ENCODE data around the gene PMM1.

The PMM1 gene

GRCh38 chr22:41598891-41599635, 9.4 kb upstream of the PMM1 start:
- Histone ChIP-seq H3K4me1 (ENCODE audit: low read length) (no peaks in the 10 kb centered on the region), H3K4me3 (ENCODE audit: low read length) (no peak overlapping the region), H3K9me2 (replicated peaks; ENCODE audit: insufficient read depth, low read length) (no peaks in the 10 kb centered on the region), H3K27ac (ENCODE audit: low read length) (no peak overlapping the region), H3K4me2 (ENCODE audit: low read depth, low read length) (no peak overlapping the region), H3K36me3 (replicated peaks; ENCODE audit: insufficient read depth, low read length) (no peaks in the 10 kb centered on the region), H3K27me3 (replicated peaks; ENCODE audit: insufficient read depth, low read length) (no peaks in the 10 kb centered on the region), H2AFZ (ENCODE audit: low read length) (no peak overlapping the region), H3K9me3 (replicated peaks; ENCODE audit: insufficient read depth, low read length) (no peaks in the 10 kb centered on the region), H3K79me2 (ENCODE audit: low read length) (no peaks in the 10 kb centered on the region), H3F3A (ENCODE audit: insufficient read depth, low read length) (no peaks in the 10 kb centered on the region), H4K20me1 (ENCODE audit: insufficient read depth, low read length) (no peaks in the 10 kb centered on the region), H3K9ac (ENCODE audit: low read length) (no peak overlapping the region)
- TF ChIP-seq EZH2 (optimal IDR thresholded peaks at IDR 0.05; ENCODE audit: low read depth, low read length), result no peak
- TF ChIP-seq EZH2phosphoT487 (IDR thresholded peaks at IDR 0.05; ENCODE audit: low read length), result no peak
- TF ChIP-seq, protein P1, sequence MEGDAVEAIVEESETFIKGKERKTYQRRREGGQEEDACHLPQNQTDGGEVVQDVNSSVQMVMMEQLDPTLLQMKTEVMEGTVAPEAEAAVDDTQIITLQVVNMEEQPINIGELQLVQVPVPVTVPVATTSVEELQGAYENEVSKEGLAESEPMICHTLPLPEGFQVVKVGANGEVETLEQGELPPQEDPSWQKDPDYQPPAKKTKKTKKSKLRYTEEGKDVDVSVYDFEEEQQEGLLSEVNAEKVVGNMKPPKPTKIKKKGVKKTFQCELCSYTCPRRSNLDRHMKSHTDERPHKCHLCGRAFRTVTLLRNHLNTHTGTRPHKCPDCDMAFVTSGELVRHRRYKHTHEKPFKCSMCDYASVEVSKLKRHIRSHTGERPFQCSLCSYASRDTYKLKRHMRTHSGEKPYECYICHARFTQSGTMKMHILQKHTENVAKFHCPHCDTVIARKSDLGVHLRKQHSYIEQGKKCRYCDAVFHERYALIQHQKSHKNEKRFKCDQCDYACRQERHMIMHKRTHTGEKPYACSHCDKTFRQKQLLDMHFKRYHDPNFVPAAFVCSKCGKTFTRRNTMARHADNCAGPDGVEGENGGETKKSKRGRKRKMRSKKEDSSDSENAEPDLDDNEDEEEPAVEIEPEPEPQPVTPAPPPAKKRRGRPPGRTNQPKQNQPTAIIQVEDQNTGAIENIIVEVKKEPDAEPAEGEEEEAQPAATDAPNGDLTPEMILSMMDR (IDR thresholded peaks at IDR 0.05; ENCODE audit: low read length), result no peak
- no peak for DNase-seq

- Histone ChIP-seq H3K9me2 (replicated peaks; ENCODE audit: insufficient read depth, low read length) (no peaks in the 10 kb centered on the region), H3K9ac (ENCODE audit: low read length) (no peak overlapping the region), H2AFZ (ENCODE audit: low read length) (no peak overlapping the region), H3K4me3 (ENCODE audit: low read length) (no peak overlapping the region), H3K79me2 (ENCODE audit: low read length) (no peaks in the 10 kb centered on the region), H3K4me2 (ENCODE audit: low read depth, low read length) (no peak overlapping the region), H3K9me3 (replicated peaks; ENCODE audit: insufficient read depth, low read length) (no peaks in the 10 kb centered on the region), H3K4me1 (ENCODE audit: low read length) (no peaks in the 10 kb centered on the region), H3K36me3 (replicated peaks; ENCODE audit: insufficient read depth, low read length) (no peaks in the 10 kb centered on the region), H3F3A (ENCODE audit: insufficient read depth, low read length) (no peaks in the 10 kb centered on the region), H4K20me1 (ENCODE audit: insufficient read depth, low read length) (no peaks in the 10 kb centered on the region), H3K27ac (ENCODE audit: low read length) (no peak overlapping the region), H3K27me3 (replicated peaks; ENCODE audit: insufficient read depth, low read length) (no peaks in the 10 kb centered on the region)
- no peak for DNase-seq
- TF ChIP-seq EZH2phosphoT487 (IDR thresholded peaks at IDR 0.05; ENCODE audit: low read length) (no peak), EZH2 (optimal IDR thresholded peaks at IDR 0.05; ENCODE audit: low read depth, low read length) (no peak)
- TF ChIP-seq, protein P1 (IDR thresholded peaks at IDR 0.05; ENCODE audit: low read length), result no peak
Measured at GRCh38 chr22:41598081-41598480, 8.4 kb upstream of the PMM1 start.

DNA sequence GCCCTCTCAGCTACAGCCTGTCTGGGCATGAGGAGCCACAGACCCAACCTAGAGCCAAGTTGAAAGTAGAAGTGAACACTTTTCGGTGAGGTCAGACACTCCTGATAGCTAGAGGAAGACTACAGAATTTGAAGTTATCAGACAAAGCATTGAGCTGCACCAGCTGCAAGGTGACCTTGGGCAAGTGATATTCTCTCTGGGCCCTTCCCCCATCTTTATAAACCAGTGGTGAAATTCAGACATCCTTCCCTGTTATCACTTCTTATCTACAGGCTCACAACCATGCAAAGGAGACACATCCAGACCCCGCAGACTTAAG, 8.0 kb upstream of the PMM1 start:
- no peak for DNase-seq
- H3K9ac ChIP-seq (ENCODE audit: low read length), result no peak overlapping the region
- H3K27ac ChIP-seq (ENCODE audit: low read length), result no peak overlapping the region
- H3K4me3 ChIP-seq (ENCODE audit: low read length), result no peak overlapping the region
- no peaks in the 10 kb centered on the region for H3K79me2 ChIP-seq (ENCODE audit: low read length)
- no peak overlapping the region for H2AFZ ChIP-seq (ENCODE audit: low read length)
- no peak overlapping the region for H3K4me2 ChIP-seq (ENCODE audit: low read depth, low read length)
- H3K4me1 ChIP-seq (ENCODE audit: low read length), result no peaks in the 10 kb centered on the region
- H3K27me3 ChIP-seq (replicated peaks; ENCODE audit: insufficient read depth, low read length), result no peaks in the 10 kb centered on the region
- H3F3A ChIP-seq (ENCODE audit: insufficient read depth, low read length), result no peaks in the 10 kb centered on the region
- H3K9me3 ChIP-seq (replicated peaks; ENCODE audit: insufficient read depth, low read length), result no peaks in the 10 kb centered on the region
- no peaks in the 10 kb centered on the region for H3K9me2 ChIP-seq (replicated peaks; ENCODE audit: insufficient read depth, low read length)
- H3K36me3 ChIP-seq (replicated peaks; ENCODE audit: insufficient read depth, low read length), result no peaks in the 10 kb centered on the region
- H4K20me1 ChIP-seq (ENCODE audit: insufficient read depth, low read length), result no peaks in the 10 kb centered on the region
- no peak for TF ChIP-seq EZH2phosphoT487 (IDR thresholded peaks at IDR 0.05; ENCODE audit: low read length)
- TF ChIP-seq EZH2 (optimal IDR thresholded peaks at IDR 0.05; ENCODE audit: low read depth, low read length), result no peak
- TF ChIP-seq, protein P1 (IDR thresholded peaks at IDR 0.05; ENCODE audit: low read length), result no peak

Measured in MM.1S (cell line).